T-helper 1 cell treated with Interleukin-12 subunit alpha and Interleukin-12 subunit beta and Interleukin-4 antibody, amounts not matched to agents 30 μg/mL and 1 μg/mL, for 36 hours (primary cell): ENCODE results near the gene ADTRP.
A peak's percentile ranks its signal among the peaks of the same experiment; 100 is the strongest.

Experiments used
- H3K27ac Mint-ChIP-seq: one replicate; pipeline ENCODE4 v1.8.0; 2021; ENCODE audit warnings: mild to moderate bottlenecking, mixed read lengths
- H3K27me3 Mint-ChIP-seq: one replicate; pipeline ENCODE4 v1.8.0; 2021; ENCODE audit warnings: low read depth, mixed read lengths
- H3K36me3 Mint-ChIP-seq: one replicate; pipeline ENCODE4 v1.8.0; 2021; ENCODE audit warnings: low read depth, mixed read lengths
- H3K4me1 Mint-ChIP-seq: one replicate; pipeline ENCODE4 v1.8.0; 2021; ENCODE audit warnings: low read depth, mixed read lengths
- H3K4me3 Mint-ChIP-seq: one replicate; pipeline ENCODE4 v1.8.0; 2021; ENCODE audit warnings: mild to moderate bottlenecking, moderate library complexity, mixed read lengths
- H3K9me3 Mint-ChIP-seq: one replicate; pipeline ENCODE4 v1.8.0; 2021; ENCODE audit warnings: mixed read lengths

ADTRP gene

DNA sequence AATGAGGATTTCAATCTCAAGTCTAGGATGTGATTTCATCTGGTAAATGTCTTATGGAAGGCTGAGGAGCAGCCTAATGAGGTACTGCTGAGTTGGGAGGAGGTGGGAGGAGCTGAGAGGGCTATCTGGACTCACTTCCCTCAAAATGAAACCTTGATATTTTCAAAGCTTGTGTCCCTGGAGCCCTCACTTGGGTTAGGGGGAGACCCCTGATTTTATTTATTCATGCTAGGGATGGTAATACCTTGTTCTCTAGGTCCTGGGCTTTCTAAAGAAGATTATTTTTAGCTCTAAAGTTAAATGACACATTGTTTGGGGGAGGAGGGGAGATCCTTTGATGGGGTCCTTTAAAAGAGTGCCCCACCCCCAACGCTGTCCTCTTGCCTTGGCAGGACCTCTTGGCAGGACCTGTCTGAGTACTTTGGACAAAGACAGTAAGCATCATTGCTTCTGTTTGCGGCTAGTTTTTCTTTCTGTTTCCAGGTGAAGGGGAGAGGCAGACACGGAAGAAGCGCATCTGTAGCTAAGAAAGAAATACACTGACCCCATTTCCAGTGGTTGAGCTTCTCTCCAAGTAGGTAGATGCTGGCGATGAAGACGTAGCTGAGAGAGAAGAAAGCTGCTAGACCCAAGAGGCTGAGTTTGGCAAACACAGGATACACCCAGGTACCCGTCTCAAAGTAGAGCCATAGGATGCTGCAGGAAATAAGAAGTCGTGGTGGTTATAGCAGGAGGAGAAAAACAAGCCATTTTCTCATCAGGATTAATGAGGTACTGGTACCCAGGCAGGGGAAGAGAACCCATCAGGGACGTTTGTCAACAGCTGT lies 55.6 kb downstream of the ADTRP start:
- Mint-ChIP-seq H3K9me3 (no peaks in the 10 kb centered on the region), H3K4me1 (peaks cover 46% of the 10 kb centered on the region), H3K36me3 (peaks cover 34% of the 10 kb centered on the region), H3K27me3 (no peaks in the 10 kb centered on the region), H3K4me3 (peak overlapping the region; percentile 51), H3K27ac (peak overlapping the region; percentile 63)

DNA sequence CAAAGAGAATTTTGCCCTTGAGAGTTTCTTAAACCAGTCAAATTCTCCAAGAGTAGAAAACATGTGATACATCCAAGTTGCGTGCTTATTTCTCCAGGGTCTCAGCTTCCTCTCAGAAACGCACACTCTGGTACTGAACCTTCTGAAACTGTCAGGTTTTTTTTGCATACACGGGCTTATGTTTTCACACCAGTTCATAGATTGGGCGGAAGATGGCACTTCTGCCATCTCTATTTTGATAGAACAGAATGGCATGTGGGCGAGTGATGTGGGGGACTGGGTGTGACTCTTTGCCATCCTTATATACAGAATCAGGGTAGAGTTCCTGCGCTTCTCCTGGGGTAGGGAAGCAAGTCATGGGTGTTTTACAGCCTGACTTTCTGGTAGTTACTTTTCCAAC lies 56.4 kb downstream of the ADTRP start:
- Mint-ChIP-seq H3K4me1 (peaks cover 42% of the 10 kb centered on the region), H3K27me3 (no peaks in the 10 kb centered on the region), H3K36me3 (peaks cover 37% of the 10 kb centered on the region), H3K9me3 (no peaks in the 10 kb centered on the region), H3K27ac (peak overlapping the region; percentile 56), H3K4me3 (no peak overlapping the region)

DNA sequence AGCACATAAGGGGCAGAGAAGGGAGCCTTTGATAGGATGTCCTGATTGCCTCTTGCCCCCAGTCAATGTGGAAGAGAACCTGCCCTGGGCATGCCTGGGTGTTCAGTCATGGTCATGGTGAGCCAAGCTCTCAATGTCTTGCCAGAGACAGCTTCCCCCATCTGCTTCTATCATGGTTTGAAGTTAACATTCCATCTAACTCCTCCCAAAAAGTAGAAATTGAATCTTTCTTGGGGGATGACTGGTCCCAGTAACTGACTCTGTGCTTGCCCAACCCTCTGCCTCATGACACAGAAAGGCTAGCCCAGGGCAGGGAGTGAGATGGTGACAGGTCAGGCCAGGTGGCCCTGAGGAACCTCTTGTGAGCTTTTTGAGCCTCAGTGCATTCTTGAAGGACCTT lies 60.1 kb downstream of the ADTRP start:
- Mint-ChIP-seq H3K4me3 (no peak overlapping the region), H3K9me3 (no peaks in the 10 kb centered on the region), H3K4me1 (peaks cover 45% of the 10 kb centered on the region), H3K27me3 (no peaks in the 10 kb centered on the region), H3K36me3 (peaks cover 31% of the 10 kb centered on the region), H3K27ac (no peak overlapping the region)

DNA sequence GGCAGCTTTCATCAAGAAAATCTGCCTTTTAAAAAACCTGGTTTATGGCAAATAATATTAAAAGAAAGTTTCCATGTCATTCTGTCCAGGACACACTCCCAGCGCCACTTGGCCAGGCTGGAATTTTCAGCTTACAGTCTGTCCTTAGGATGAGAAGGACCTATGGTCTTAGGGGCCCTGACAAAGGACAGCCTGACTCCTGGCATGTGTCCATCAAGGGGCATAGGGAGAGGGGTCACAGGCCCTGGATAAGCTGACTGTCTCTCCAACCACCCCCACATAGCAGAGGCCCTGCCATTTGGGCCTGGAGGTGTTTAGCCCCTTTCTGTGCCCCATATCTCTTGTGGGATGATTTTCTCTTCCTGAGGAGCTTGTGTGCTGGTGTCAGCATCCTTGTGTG lies 60.6 kb downstream of the ADTRP start:
- Mint-ChIP-seq H3K4me1 (peaks cover 45% of the 10 kb centered on the region), H3K27me3 (no peaks in the 10 kb centered on the region), H3K36me3 (peaks cover 28% of the 10 kb centered on the region), H3K4me3 (no peak overlapping the region), H3K27ac (no peak overlapping the region), H3K9me3 (no peaks in the 10 kb centered on the region)

DNA sequence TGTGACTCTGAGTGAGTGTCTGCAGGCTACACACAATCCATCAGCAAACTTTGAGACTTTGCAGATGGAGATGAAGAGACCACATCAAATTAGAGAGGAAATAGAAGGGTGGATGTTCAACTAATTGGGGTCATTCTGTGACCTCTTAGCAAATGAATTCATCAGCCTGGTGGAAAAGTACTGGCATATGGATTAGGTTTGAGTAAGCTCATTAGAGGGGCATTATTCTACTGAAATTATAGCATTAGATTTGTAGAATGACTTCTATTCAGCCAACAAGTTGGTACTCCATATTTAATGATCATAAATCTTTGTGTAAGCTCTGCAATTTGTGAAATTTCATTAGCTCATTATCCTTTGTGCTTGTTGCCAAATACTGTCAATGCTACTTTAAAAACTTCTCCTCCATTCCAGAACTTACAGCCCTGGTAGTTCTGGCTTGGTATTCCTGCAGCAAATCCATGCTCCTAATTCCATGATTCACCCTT lies 63.8 kb downstream of the ADTRP start:
- H3K4me3 Mint-ChIP-seq: peak overlapping the region; percentile 57
- H3K4me1 Mint-ChIP-seq: peaks cover 66% of the 10 kb centered on the region
- H3K9me3 Mint-ChIP-seq: peaks cover 3% of the 10 kb centered on the region
- peak overlapping the region; percentile 98 for H3K27ac Mint-ChIP-seq
- H3K27me3 Mint-ChIP-seq: no peaks in the 10 kb centered on the region
- H3K36me3 Mint-ChIP-seq: peaks cover 29% of the 10 kb centered on the region

DNA sequence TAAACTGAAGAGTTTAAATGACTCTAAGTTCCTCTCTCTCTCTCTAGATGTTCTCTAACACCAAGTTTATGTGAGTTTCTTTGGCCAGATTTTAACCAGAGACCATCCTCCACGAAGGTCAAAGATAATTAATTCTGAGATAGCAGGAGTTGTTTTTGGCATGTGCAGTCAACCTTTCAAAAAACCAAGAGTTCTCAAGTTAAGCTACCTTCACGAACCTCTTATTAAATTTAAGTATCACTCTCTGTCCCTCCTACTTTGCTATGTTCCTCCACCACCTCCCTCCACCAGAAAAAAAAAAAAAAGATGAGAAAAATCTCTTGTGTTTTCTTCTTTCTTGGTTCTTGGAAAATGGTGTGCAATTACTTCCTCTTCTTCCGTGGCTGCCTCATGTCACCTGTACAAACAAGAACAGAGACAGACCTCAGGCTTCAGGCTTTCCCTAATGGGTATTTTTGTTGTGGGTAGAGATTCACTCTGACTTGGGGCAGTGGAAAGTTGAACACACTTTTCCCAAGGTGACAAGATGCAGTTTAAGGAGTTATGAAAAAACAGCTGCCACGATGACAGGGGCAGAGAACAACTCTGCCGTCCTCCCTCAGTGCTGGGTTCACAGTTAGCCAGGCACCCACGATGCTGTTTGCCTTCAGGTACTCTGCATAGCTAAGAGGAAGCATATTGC lies 64.3 kb downstream of the ADTRP start:
- Mint-ChIP-seq H3K4me3 (peak overlapping the region; percentile 57), H3K4me1 (peaks cover 68% of the 10 kb centered on the region), H3K27ac (peak overlapping the region; percentile 98), H3K27me3 (no peaks in the 10 kb centered on the region), H3K9me3 (peaks cover 3% of the 10 kb centered on the region), H3K36me3 (peaks cover 25% of the 10 kb centered on the region)

DNA sequence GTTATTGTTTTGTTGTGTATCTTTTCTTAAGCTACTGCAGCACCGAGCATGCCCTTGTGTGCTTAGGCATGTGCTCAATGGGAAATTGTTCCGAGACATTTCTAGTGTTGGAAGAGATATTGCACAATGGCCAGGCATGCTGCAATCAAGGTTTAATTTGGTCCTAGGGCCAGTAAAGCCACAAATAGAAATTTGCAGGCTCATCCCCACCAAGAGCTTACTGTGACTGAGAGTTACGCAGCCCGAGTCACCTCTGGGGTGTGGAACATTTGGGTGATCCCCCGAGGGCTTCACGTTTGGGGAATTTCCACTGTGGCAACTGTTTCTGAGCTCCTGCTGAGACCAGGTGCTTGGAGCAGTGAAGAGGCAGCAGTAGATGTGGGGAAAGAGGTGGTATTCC lies 65.8 kb downstream of the ADTRP start:
- H3K36me3 Mint-ChIP-seq: peaks cover 22% of the 10 kb centered on the region
- H3K27me3 Mint-ChIP-seq: no peaks in the 10 kb centered on the region
- H3K4me1 Mint-ChIP-seq: peaks cover 67% of the 10 kb centered on the region
- H3K27ac Mint-ChIP-seq: peak overlapping the region; percentile 98
- H3K9me3 Mint-ChIP-seq: peaks cover 3% of the 10 kb centered on the region
- peak overlapping the region; percentile 11 for H3K4me3 Mint-ChIP-seq

DNA sequence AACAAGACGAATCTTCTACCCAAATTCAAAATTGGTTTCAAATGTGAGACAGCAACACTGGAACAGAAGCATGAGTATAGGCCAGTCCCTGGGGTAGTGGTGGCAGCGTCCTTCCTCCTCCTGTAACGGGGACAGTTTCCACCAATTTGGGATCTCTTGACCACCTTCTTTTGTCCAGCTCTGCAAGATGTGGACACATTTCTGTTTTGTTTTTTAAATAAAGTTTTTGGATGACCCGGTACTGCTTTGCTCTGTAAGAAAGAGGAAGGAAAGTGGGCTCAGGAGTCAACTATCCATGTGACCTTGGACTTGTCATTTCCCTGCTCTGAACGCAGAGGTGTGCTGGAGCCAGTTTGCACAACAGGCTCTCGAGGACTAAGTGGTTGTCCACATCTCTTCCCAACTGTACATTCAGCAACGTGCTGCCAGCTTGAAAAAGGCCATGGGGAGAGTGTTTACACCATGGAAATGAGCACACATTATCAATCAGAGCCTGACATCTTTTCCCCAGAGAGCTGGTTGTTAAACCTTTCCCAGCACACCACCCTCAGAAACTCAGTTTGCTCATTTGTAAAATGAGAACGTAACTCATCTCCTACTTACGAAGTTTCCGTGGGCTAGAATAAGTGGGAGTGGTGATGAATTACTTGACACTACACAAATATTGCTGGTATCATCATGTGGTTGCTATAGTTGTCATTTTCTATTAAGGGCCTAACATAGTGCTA lies 66.5 kb downstream of the ADTRP start:
- Mint-ChIP-seq H3K4me1 (peaks cover 64% of the 10 kb centered on the region), H3K9me3 (peaks cover 3% of the 10 kb centered on the region), H3K27me3 (no peaks in the 10 kb centered on the region), H3K36me3 (peaks cover 18% of the 10 kb centered on the region), H3K27ac (peak overlapping the region; percentile 98), H3K4me3 (peak overlapping the region; percentile 11)

DNA sequence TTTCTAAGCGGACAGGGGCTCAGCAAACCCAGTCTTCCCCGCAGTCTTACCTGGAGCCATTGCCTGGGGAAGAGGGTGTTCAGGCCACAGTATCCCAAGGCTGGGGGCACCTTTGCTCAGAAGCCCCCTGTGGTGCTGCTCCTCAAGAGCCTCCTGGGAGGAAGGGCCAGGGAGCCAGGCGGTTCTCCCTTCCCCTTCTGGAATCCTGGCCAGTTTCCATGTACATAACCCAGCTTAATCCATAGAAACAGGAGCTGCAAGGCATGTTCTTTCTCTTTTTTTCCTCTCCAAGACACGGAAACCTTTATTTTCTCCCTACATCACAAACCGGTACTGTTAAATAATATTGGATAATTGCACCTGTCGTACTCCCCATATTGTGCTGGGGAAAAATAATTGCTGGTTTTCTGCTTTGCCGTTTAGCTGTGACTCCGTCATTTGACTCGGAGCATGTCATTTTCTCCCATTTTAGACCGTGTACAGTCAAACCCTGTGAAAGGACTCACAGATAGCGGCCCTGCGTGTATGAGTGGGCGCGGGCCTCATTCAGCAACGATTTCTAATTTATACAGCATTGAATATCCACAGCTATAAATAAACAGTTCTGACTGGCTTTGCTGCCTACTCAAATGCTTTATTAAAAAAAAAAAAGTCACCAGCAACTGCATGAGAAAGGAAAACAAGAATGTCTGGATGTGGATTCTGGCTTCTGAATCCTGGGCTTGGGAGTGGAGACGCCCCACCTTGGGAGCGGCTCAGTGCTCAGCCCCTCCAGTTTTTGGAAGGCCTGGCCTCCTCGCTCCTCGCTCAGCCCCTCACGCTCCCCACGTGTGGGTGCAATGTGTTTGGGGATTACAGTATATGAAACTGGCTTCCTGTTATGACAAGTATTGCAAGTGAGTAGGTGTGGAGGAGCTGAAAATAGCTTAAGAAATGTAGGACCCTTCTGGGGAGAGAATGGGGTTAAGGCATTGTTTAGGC lies 67.3 kb downstream of the ADTRP start:
- Mint-ChIP-seq H3K9me3 (peaks cover 3% of the 10 kb centered on the region), H3K4me3 (peak overlapping the region; percentile 5), H3K4me1 (peaks cover 64% of the 10 kb centered on the region), H3K36me3 (peaks cover 17% of the 10 kb centered on the region), H3K27ac (peak overlapping the region; percentile 98), H3K27me3 (no peaks in the 10 kb centered on the region)

DNA sequence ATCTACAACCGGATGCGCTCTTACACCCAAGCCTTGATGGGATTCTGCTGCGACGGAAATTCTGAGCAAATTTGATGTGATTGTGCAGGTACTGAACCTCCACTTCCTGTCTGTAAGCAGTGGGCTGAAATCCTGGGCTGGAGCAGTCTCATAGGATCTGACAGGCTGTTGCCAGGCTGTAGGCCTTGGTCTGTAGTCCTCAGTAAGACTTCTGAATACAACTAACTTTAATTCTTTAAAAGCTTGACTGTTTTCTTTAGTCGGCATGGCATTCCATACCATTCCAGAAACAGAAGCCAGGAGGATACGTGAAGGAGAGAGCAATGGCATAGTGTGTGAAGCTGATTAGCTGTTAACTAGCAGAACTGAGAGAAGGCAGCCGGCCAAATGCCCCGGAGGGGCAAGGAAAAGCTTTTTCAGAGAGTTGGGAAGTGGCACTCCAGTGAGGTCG lies 68.3 kb downstream of the ADTRP start:
- H3K36me3 Mint-ChIP-seq: peaks cover 14% of the 10 kb centered on the region
- H3K4me3 Mint-ChIP-seq: peak overlapping the region; percentile 74
- H3K9me3 Mint-ChIP-seq: peaks cover 3% of the 10 kb centered on the region
- peaks cover 57% of the 10 kb centered on the region for H3K4me1 Mint-ChIP-seq
- H3K27me3 Mint-ChIP-seq: no peaks in the 10 kb centered on the region
- H3K27ac Mint-ChIP-seq: peak overlapping the region; percentile 98

DNA sequence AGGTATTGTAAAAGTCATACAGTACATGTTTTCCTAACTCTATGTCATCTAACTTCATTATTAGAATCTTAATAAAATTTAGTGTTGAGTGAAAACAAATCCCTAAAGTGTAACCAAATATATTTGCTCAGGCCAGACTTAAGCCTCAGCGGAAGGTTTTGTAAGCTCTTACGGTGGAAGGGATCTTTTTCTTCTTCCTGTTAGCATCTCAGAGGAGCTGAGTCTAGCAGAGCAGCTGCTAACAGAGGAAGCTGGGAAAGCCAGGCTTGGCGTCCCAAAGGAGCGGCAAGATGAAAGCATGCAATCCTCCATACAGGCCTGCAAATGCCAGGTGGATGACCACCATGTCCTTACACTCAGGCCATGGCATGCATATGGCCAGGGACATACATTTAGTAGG lies 72.4 kb downstream of the ADTRP start:
- Mint-ChIP-seq H3K27me3 (no peaks in the 10 kb centered on the region), H3K27ac (no peak overlapping the region), H3K36me3 (peaks cover 6% of the 10 kb centered on the region), H3K9me3 (peaks cover 3% of the 10 kb centered on the region), H3K4me1 (peaks cover 25% of the 10 kb centered on the region), H3K4me3 (no peak overlapping the region)

DNA sequence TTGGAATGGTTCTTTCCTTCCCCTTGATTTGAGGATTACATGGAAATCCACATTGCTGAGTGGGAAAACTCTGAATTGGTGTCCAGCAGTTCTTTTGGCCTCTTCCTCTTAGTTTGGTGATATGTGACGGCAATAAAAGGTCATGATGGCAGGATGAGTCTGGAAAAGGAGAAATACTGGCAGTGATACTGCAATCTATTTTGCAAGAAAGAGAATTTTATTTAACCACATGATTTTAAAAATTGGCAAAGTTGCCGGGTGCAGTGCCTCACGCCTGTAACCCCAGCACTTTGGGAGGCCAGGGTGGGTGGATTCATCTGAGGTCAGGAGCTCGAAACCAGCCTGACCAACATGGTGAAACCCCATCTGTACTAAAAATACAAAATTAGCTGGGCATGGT lies 73.1 kb downstream of the ADTRP start:
- H3K9me3 Mint-ChIP-seq: peaks cover 3% of the 10 kb centered on the region
- H3K27me3 Mint-ChIP-seq: no peaks in the 10 kb centered on the region
- H3K4me3 Mint-ChIP-seq: no peak overlapping the region
- H3K27ac Mint-ChIP-seq: no peak overlapping the region
- H3K36me3 Mint-ChIP-seq: peaks cover 4% of the 10 kb centered on the region
- peaks cover 18% of the 10 kb centered on the region for H3K4me1 Mint-ChIP-seq

DNA sequence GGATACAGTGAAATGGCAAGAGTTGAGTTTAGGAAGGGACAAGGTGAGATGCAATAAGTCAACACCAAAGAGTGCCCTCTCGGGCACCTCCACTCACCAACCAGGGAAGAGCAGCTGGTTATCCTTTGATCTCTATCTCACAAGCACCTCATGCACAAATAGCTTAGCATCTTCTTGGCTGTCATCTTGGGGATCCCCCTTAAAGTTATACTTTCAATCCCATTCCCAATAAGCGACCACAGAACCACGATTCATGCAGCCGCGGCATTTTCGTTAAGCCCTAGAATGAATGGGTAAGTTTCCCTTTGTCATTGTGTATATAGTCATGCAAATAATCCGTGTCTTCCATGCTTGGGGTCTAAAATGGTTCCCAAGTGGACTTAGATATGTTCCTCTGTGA lies 73.5 kb downstream of the ADTRP start:
- H3K9me3 Mint-ChIP-seq: no peaks in the 10 kb centered on the region
- no peaks in the 10 kb centered on the region for H3K36me3 Mint-ChIP-seq
- no peaks in the 10 kb centered on the region for H3K27me3 Mint-ChIP-seq
- H3K4me3 Mint-ChIP-seq: no peak overlapping the region
- H3K4me1 Mint-ChIP-seq: peaks cover 14% of the 10 kb centered on the region
- no peak overlapping the region for H3K27ac Mint-ChIP-seq
